ENCODE results near the gene TNFSF4. TPM values are rescaled to one million over a fixed set of nuclear protein-coding genes. Genes with fewer than 3 reads are reported as not detected.

The TNFSF4 gene
- total RNA-seq, 1 experiment from 2014 or later, result 0.89 TPM

DNA sequence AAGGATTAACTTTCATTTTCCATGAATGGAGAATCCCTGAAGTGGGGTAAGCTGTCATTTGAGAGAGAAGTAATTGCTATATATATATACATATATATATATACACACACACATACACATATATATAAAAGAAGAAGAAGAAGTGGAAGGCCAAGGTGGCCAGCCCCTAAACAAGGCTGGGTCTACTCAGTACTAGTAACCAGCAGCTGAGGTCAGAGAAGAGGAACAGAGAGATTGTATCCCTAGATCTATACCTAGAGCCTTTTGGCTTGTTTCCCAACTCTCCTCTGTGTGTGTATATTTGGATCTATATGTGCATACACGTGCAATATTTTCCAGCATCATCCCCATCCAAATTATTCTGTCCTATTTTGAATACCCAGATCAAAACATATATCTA, 5.2 kb downstream of the TNFSF4 start:
- Histone ChIP-seq H3K4me3 (replicated peaks in 1 of 2; ENCODE audit: low read depth in 1 of 2, low read length in 2 of 2) (no peak overlapping the region), H3K79me2 (ENCODE audit: insufficient read depth, low read length) (no peaks in the 10 kb centered on the region), H3K4me2 (ENCODE audit: low read length) (no peak overlapping the region), H2AFZ (ENCODE audit: low read depth, low read length, poor library complexity, severe bottlenecking) (no peak overlapping the region), H3K9me3 (ENCODE audit: control insufficient read depth in 1 of 2, insufficient read depth in 1 of 2, low read depth in 1 of 2, low read length in 2 of 2) (no peaks in the 10 kb centered on the region), H3K27ac (ENCODE audit: low read depth, low read length) (no peak overlapping the region; the same call in 1 of the 2 replicates), H3K9me2 (ENCODE audit: insufficient read depth) (no peaks in the 10 kb centered on the region), H4K20me1 (ENCODE audit: insufficient read depth) (no peaks in the 10 kb centered on the region), H3K9ac (ENCODE audit: low read length) (no peak overlapping the region), H3K27me3 (ENCODE audit: insufficient read depth, low read length) (no peaks in the 10 kb centered on the region), H3K36me3 (ENCODE audit: control insufficient read depth in 1 of 2, insufficient read depth in 2 of 2, low read length in 2 of 2) (no peaks in the 10 kb centered on the region), H3K4me1 (ENCODE audit: control insufficient read depth in 1 of 2, insufficient read depth in 2 of 2, low read length in 2 of 2) (peaks cover 8 to 17% of the 10 kb centered on the region in 2 experiments; a peak in 3 of 4 replicates)
- ChIA-PET RAD21 (ENCODE audit: low non-redundant PET in 1 of 2, low total read pairs in 2 of 2, uncharacterized antibody in 2 of 2, unreplicated experiment in 2 of 2) (interaction anchor here (1.0 to 2.6 kb wide), 10 partner anchors 283 to 457 kb away, joined by 3 to 22 read pairs (median 4); no protein-coding TSS in a partner anchor), CTCF (interaction anchor here (0.6 to 6.0 kb wide), 15 partner anchors 11 to 460 kb away, joined by 3 to 115 read pairs (median 4); no protein-coding TSS in a partner anchor), POLR2A (no interaction called here)
- intact Hi-C loops (cut with micrococcal nuclease), result loop anchor here (1.0 to 2.0 kb wide), 3 partner anchors 269 to 457 kb away; no protein-coding TSS in a partner anchor
- no peak for TF ChIP-seq POLR2AphosphoS5 (IDR thresholded peaks at IDR 0.05; ENCODE audit: low read depth, low read length)
- peak; percentile 41 for ATAC-seq
- BruUV-seq (replicated peaks), result no TSS peak
- no peak for DNase-seq (ENCODE audit: low read depth, low spot score)

DNA sequence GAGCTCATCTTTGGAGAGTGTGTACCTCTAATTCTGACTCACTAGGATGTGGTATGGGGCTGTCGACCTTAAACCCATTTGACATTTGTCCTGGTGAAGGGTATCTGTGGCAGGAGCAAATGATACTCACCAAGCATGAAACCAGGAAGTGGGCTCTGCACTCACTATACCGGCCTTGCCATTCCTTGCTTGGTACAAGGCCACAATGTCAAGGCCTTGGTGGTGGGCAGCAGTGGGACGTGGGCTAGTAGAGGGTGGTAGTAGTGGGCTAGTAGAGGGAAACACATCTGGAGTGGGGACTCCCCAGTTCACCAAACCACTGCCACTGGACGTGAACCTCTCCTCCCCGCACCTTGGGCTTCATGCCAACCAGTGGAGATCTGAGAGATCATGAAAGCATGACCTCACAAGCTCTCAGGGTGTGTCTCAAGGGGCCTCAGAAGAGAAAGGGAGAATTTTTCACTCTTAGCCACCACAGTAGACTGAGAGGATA, 11.5 kb downstream of the TNFSF4 start:
- no peaks in the 10 kb centered on the region for H3K36me3 ChIP-seq (ENCODE audit: control insufficient read depth in 1 of 2, insufficient read depth in 2 of 2, low read length in 2 of 2)
- intact Hi-C loops (cut with micrococcal nuclease), result no loop called here
- H3K27me3 ChIP-seq (ENCODE audit: insufficient read depth, low read length), result no peaks in the 10 kb centered on the region
- TF ChIP-seq SRF (IDR thresholded peaks at IDR 0.05; ENCODE audit: low read depth) (no peak), TCF7L2 (IDR thresholded peaks at IDR 0.05; ENCODE audit: borderline replicate concordance, extremely low read depth, insufficient read depth, insufficient read length) (peak; percentile 60)
- BruUV-seq (replicated peaks), result no TSS peak
- DNase-seq (ENCODE audit: low read depth, low spot score), result no peak
- ATAC-seq, result no peak
- no peak overlapping the region for H3K27ac ChIP-seq (ENCODE audit: low read depth, low read length)
- H3K4me1 ChIP-seq (ENCODE audit: control insufficient read depth in 1 of 2, insufficient read depth in 2 of 2, low read length in 2 of 2), result peaks cover 12 to 17% of the 10 kb centered on the region in 2 experiments; a peak in 3 of 4 replicates
- no peaks in the 10 kb centered on the region for H4K20me1 ChIP-seq (ENCODE audit: insufficient read depth)
- ChIA-PET POLR2A (no interaction called here), CTCF (no interaction called here), RAD21 (ENCODE audit: low non-redundant PET in 1 of 2, low total read pairs in 2 of 2, uncharacterized antibody in 2 of 2, unreplicated experiment in 2 of 2) (no interaction called here)
- no peaks in the 10 kb centered on the region for H3K9me2 ChIP-seq (ENCODE audit: insufficient read depth)
- no peak overlapping the region for H2AFZ ChIP-seq (ENCODE audit: low read depth, low read length, poor library complexity, severe bottlenecking)
- no peak overlapping the region for H3K4me2 ChIP-seq (ENCODE audit: low read length)
- H3K9ac ChIP-seq (ENCODE audit: low read length), result no peak overlapping the region
- no peak overlapping the region for H3K4me3 ChIP-seq (replicated peaks in 1 of 2; ENCODE audit: low read depth in 1 of 2, low read length in 2 of 2)
- H3K9me3 ChIP-seq (ENCODE audit: control insufficient read depth in 1 of 2, insufficient read depth in 1 of 2, low read depth in 1 of 2, low read length in 2 of 2), result no peaks in the 10 kb centered on the region
- no peaks in the 10 kb centered on the region for H3K79me2 ChIP-seq (ENCODE audit: insufficient read depth, low read length)
